Endothelial cell of umbilical vein (primary cell): ENCODE measurements around the gene TRMT11.

ENCODE experiments used
- EZH2 ChIP-seq: IDR thresholded peaks from 2 replicates; pipeline ENCODE4 v1.6.1; 2012; ENCODE audit warnings: borderline replicate concordance, low read depth, mild to moderate bottlenecking, moderate library complexity, low read length, inconsistent platforms; ENCODE audit not compliant: severe bottlenecking
- JUN ChIP-seq: IDR thresholded peaks from 2 replicates; pipeline ENCODE4 v1.6.1; 2011; ENCODE audit warnings: borderline replicate concordance, low read depth; ENCODE audit not compliant: insufficient read length, insufficient read depth
- POLR2A ChIP-seq: IDR thresholded peaks from 2 replicates; pipeline ENCODE4 v1.6.1; 2012; ENCODE audit warnings: low read depth, mild to moderate bottlenecking, control low read depth, low read length
- POLR2AphosphoS5 ChIP-seq: IDR thresholded peaks from 2 replicates; pipeline ENCODE4 v1.6.1; 2012; ENCODE audit warnings: low read depth, mild to moderate bottlenecking, control low read depth, low read length, moderate library complexity; ENCODE audit not compliant: insufficient read depth
- TF ChIP-seq, protein P1 (sequence below), 2 donors: IDR thresholded peaks; 1 replicate in 1 of 2; 2 replicates in 1 of 2; pipeline ENCODE4 v1.5.1; 2011; ENCODE audit warnings: low read length in 2 of 2, mild to moderate bottlenecking in 2 of 2, moderate library complexity in 2 of 2, control low read depth in 1 of 2, inconsistent platforms in 1 of 2, low read depth in 1 of 2; ENCODE audit not compliant: insufficient read depth in 1 of 2; ENCODE audit errors: extremely low read depth in 1 of 2

DNA sequence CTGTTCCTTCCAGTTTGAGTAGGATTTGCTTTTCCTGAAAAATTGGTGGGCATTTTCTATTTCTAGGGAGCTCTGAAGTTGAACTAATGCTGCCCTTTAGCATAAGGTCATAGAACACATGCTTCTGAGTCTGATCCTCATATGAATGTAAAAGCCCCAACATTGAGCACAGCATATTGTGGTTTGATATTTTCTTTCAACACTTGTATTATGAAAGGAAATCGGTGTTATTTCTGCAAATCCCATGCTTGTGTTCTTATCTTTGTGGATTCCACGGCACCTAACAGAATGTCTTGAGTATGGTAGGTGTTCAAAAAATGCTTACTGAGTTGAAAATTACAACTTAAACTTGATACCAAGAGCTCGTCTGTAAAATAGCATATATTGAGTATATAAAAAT lies 85.8 kb downstream of the TRMT11 start:
- TF ChIP-seq, protein P1, sequence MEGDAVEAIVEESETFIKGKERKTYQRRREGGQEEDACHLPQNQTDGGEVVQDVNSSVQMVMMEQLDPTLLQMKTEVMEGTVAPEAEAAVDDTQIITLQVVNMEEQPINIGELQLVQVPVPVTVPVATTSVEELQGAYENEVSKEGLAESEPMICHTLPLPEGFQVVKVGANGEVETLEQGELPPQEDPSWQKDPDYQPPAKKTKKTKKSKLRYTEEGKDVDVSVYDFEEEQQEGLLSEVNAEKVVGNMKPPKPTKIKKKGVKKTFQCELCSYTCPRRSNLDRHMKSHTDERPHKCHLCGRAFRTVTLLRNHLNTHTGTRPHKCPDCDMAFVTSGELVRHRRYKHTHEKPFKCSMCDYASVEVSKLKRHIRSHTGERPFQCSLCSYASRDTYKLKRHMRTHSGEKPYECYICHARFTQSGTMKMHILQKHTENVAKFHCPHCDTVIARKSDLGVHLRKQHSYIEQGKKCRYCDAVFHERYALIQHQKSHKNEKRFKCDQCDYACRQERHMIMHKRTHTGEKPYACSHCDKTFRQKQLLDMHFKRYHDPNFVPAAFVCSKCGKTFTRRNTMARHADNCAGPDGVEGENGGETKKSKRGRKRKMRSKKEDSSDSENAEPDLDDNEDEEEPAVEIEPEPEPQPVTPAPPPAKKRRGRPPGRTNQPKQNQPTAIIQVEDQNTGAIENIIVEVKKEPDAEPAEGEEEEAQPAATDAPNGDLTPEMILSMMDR (IDR thresholded peaks at IDR 0.05; ENCODE audit: extremely low read depth in 1 of 2, insufficient read depth in 1 of 2, low read depth in 1 of 2, low read length in 2 of 2), result no peak
- no peak for TF ChIP-seq POLR2AphosphoS5
- no peak for TF ChIP-seq JUN
- TF ChIP-seq POLR2A, result no peak
- TF ChIP-seq EZH2, result no peak
